Measurements from ENCODE around the gene KRTAP10-11.
A peak's percentile ranks its signal among the peaks of the same experiment; 100 is the strongest.

Gene KRTAP10-11

GRCh38 chr21:44664691-44665090 lies 18.5 kb downstream of the KRTAP10-11 start:
- no peaks in the 10 kb centered on the region for H3K27me3 ChIP-seq (ENCODE audit: control insufficient read depth in 3 of 3, insufficient read depth in 3 of 3, low read depth in 1 of 3, low read length in 3 of 3)
- H3K4me2 ChIP-seq (ENCODE audit: insufficient read depth, low read length, poor library complexity, severe bottlenecking), result no peak overlapping the region
- no peak overlapping the region for H2BK5ac ChIP-seq (ENCODE audit: low read length)
- no peak overlapping the region for H2AK5ac ChIP-seq (ENCODE audit: low read depth, low read length)
- DNase-seq (ENCODE audit: low spot score), result no peak
- peaks cover 4 to 5% of the 10 kb centered on the region in 2 donors for H3K9me3 ChIP-seq (replicated peaks in 1 of 2; ENCODE audit: control insufficient read depth in 2 of 2, insufficient read depth in 1 of 2, low read depth in 1 of 2, low read length in 2 of 2)
- no peak overlapping the region for H3K4me3 ChIP-seq (ENCODE audit: low read length in 2 of 2)
- no peak overlapping the region for H3K9ac ChIP-seq (ENCODE audit: low read depth, low read length, poor library complexity)
- H3K14ac ChIP-seq (ENCODE audit: low read length), result no peak overlapping the region
- H3K18ac ChIP-seq (ENCODE audit: low read length), result no peak overlapping the region
- no peak overlapping the region for H4K91ac ChIP-seq (ENCODE audit: low read depth, low read length, poor library complexity)
- no peak overlapping the region for H2AFZ ChIP-seq (ENCODE audit: low read length)
- no peak overlapping the region for H3K23ac ChIP-seq (ENCODE audit: low read depth, low read length, poor library complexity)
- H3K79me1 ChIP-seq (ENCODE audit: low read depth, low read length), result peaks cover 3% of the 10 kb centered on the region
- no peak overlapping the region for H2BK15ac ChIP-seq (ENCODE audit: low read length)
- WGBS, 2 donors (ENCODE audit: extremely low coverage in 2 of 2, insufficient read length in 2 of 2, insufficient replicate concordance in 1 of 2), result no CpG with 5 or more reads among the region's 5 CpGs
- no peak overlapping the region for H2BK12ac ChIP-seq (ENCODE audit: low read length)
- no peak overlapping the region for H4K8ac ChIP-seq (ENCODE audit: low read depth, low read length)
- H3K4ac ChIP-seq (ENCODE audit: low read length), result no peak overlapping the region
- no peaks in the 10 kb centered on the region for H3K36me3 ChIP-seq (replicated peaks in 1 of 2; ENCODE audit: control insufficient read depth in 2 of 2, insufficient read depth in 2 of 2, low read length in 2 of 2)
- H3K27ac ChIP-seq (replicated peaks; ENCODE audit: low read length), result no peak overlapping the region
- H2BK120ac ChIP-seq (ENCODE audit: low read depth, low read length), result no peak overlapping the region
- no peaks in the 10 kb centered on the region for H3K4me1 ChIP-seq (ENCODE audit: control insufficient read depth in 2 of 2, insufficient read depth in 1 of 2, low read depth in 1 of 2, low read length in 2 of 2)

DNA sequence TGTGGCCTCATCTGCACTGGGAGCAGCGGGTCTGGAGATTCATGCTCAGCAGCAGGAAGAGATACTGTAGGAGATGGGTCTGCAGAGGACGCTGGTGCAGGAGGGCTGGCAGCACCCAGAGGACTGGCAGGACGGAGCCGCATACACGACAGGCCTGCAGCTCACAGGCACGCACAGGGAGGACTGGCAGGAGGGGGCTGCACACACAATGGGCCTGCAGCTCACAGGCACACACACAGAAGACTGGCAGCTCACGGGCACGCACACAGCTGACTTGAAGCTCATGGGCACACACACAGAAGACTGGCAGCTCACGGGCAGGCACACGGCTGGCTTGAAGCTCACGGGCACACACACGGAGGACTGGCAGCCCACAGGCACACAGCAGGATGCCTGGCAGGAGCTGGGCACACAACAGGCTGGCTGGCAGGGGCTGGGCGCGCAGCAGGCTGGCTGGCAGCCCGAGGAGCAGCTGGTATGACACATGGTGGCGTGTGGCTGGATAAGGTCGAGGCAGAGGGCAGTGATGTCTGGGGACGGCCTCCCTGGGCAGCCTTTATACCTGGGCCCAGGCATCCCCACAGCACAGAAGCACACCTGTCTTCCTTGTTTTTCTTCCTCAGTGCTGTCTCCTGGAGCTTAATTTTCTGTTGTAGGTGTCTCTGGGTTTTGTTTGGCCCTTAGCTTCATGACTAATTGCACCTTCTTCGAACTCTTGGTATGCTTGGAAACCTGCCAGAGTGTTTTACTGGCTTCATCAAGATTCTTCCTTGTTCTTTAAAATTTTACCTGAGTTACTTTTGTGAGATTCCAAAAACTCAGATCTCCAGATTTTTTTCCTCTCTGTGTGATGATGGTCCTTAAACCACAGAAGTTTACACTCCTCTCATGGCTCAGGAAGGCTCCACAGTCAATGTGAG lies 20.4 kb downstream of the KRTAP10-11 start, which contains the start of gene KRTAP12-2:
Gene KRTAP12-2, minus strand, starts transcription at position 527 of the 920 bp plus-strand sequence. Its CDS starts 41 bp downstream, at position 486.
- peak within 1 kb of the TSS; percentile 60 for H3K9ac ChIP-seq (ENCODE audit: low read depth, low read length, poor library complexity)
- H2BK5ac ChIP-seq (ENCODE audit: low read length), result no peak within 1 kb of the TSS
- peak within 1 kb of the TSS; percentile 19 for H3K18ac ChIP-seq (ENCODE audit: low read length)
- H3K4me1 ChIP-seq (ENCODE audit: control insufficient read depth in 2 of 2, insufficient read depth in 1 of 2, low read depth in 1 of 2, low read length in 2 of 2), result no peaks in the 10 kb centered on the region
- no peaks in the 10 kb centered on the region for H3K27me3 ChIP-seq (ENCODE audit: control insufficient read depth in 3 of 3, insufficient read depth in 3 of 3, low read depth in 1 of 3, low read length in 3 of 3)
- H2BK120ac ChIP-seq (ENCODE audit: low read depth, low read length), result no peak within 1 kb of the TSS
- H4K91ac ChIP-seq (ENCODE audit: low read depth, low read length, poor library complexity), result no peak within 1 kb of the TSS
- H2BK12ac ChIP-seq (ENCODE audit: low read length), result peak within 1 kb of the TSS; percentile 73
- DNase-seq (ENCODE audit: low spot score), result no peak
- peaks cover 18 to 24% of the 10 kb centered on the region in 2 donors for H3K9me3 ChIP-seq (replicated peaks in 1 of 2; ENCODE audit: control insufficient read depth in 2 of 2, insufficient read depth in 1 of 2, low read depth in 1 of 2, low read length in 2 of 2)
- H2AFZ ChIP-seq (ENCODE audit: low read length), result no peak within 1 kb of the TSS
- peak within 1 kb of the TSS; percentile 75 for H2AK5ac ChIP-seq (ENCODE audit: low read depth, low read length)
- peaks cover 3% of the 10 kb centered on the region for H3K79me1 ChIP-seq (ENCODE audit: low read depth, low read length)
- no peak within 1 kb of the TSS for H3K4me2 ChIP-seq (ENCODE audit: insufficient read depth, low read length, poor library complexity, severe bottlenecking)
- H3K4ac ChIP-seq (ENCODE audit: low read length), result peak within 1 kb of the TSS; percentile 93
- H3K4me3 ChIP-seq (ENCODE audit: low read length in 2 of 2), result peak within 1 kb of the TSS in 1 of 2 donors; percentile 63
- peak within 1 kb of the TSS; percentile 92 for H4K8ac ChIP-seq (ENCODE audit: low read depth, low read length)
- no peak within 1 kb of the TSS for H3K23ac ChIP-seq (ENCODE audit: low read depth, low read length, poor library complexity)
- H2BK15ac ChIP-seq (ENCODE audit: low read length), result no peak within 1 kb of the TSS
- H3K14ac ChIP-seq (ENCODE audit: low read length), result peak within 1 kb of the TSS; percentile 89
- H3K36me3 ChIP-seq (replicated peaks in 1 of 2; ENCODE audit: control insufficient read depth in 2 of 2, insufficient read depth in 2 of 2, low read length in 2 of 2), result no peaks in the 10 kb centered on the region
- no CpG with 5 or more reads among the region's 19 CpGs for WGBS, 2 donors (ENCODE audit: extremely low coverage in 2 of 2, insufficient read length in 2 of 2, insufficient replicate concordance in 1 of 2)
- no peak within 1 kb of the TSS for H3K27ac ChIP-seq (replicated peaks; ENCODE audit: low read length)

- Histone ChIP-seq H3K23ac (ENCODE audit: low read depth, low read length, poor library complexity) (no peak overlapping the region), H3K4me2 (ENCODE audit: insufficient read depth, low read length, poor library complexity, severe bottlenecking) (no peak overlapping the region), H3K18ac (ENCODE audit: low read length) (no peak overlapping the region), H3K9ac (ENCODE audit: low read depth, low read length, poor library complexity) (no peak overlapping the region), H2BK12ac (ENCODE audit: low read length) (no peak overlapping the region), H3K4me3 (ENCODE audit: low read length in 2 of 2) (no peak overlapping the region), H3K36me3 (replicated peaks in 1 of 2; ENCODE audit: control insufficient read depth in 2 of 2, insufficient read depth in 2 of 2, low read length in 2 of 2) (no peaks in the 10 kb centered on the region), H3K14ac (ENCODE audit: low read length) (no peak overlapping the region), H3K27ac (replicated peaks; ENCODE audit: low read length) (no peak overlapping the region), H2AFZ (ENCODE audit: low read length) (no peak overlapping the region), H2AK5ac (ENCODE audit: low read depth, low read length) (no peak overlapping the region), H2BK15ac (ENCODE audit: low read length) (no peak overlapping the region), H2BK120ac (ENCODE audit: low read depth, low read length) (no peak overlapping the region), H4K8ac (ENCODE audit: low read depth, low read length) (no peak overlapping the region), H3K4me1 (ENCODE audit: control insufficient read depth in 2 of 2, insufficient read depth in 1 of 2, low read depth in 1 of 2, low read length in 2 of 2) (no peaks in the 10 kb centered on the region), H3K4ac (ENCODE audit: low read length) (no peak overlapping the region), H3K27me3 (ENCODE audit: control insufficient read depth in 3 of 3, insufficient read depth in 3 of 3, low read depth in 1 of 3, low read length in 3 of 3) (no peaks in the 10 kb centered on the region), H3K79me1 (ENCODE audit: low read depth, low read length) (peaks cover 3% of the 10 kb centered on the region), H4K91ac (ENCODE audit: low read depth, low read length, poor library complexity) (no peak overlapping the region), H3K9me3 (replicated peaks in 1 of 2; ENCODE audit: control insufficient read depth in 2 of 2, insufficient read depth in 1 of 2, low read depth in 1 of 2, low read length in 2 of 2) (peaks cover 18 to 27% of the 10 kb centered on the region in 2 donors), H2BK5ac (ENCODE audit: low read length) (no peak overlapping the region)
- no peak for DNase-seq (ENCODE audit: low spot score)
- no CpG with 5 or more reads among the region's 1 CpG for WGBS, 2 donors (ENCODE audit: extremely low coverage in 2 of 2, insufficient read length in 2 of 2, insufficient replicate concordance in 1 of 2)
Observed at GRCh38 chr21:44667612-44668011, 21.4 kb downstream of the KRTAP10-11 start.

GRCh38 chr21:44670642-44671432 lies 24.6 kb downstream of the KRTAP10-11 start:
- no peak for DNase-seq (ENCODE audit: low spot score)

More at GRCh38 chr21:44670642-44671432, 24.6 kb downstream of the KRTAP10-11 start:
- Histone ChIP-seq H3K27me3 (ENCODE audit: control insufficient read depth in 3 of 3, insufficient read depth in 3 of 3, low read depth in 1 of 3, low read length in 3 of 3) (no peaks in the 10 kb centered on the region), H3K23ac (ENCODE audit: low read depth, low read length, poor library complexity) (no peak overlapping the region), H4K8ac (ENCODE audit: low read depth, low read length) (no peak overlapping the region), H3K4ac (ENCODE audit: low read length) (no peak overlapping the region), H3K27ac (replicated peaks; ENCODE audit: low read length) (no peak overlapping the region), H3K9ac (ENCODE audit: low read depth, low read length, poor library complexity) (no peak overlapping the region), H3K14ac (ENCODE audit: low read length) (no peak overlapping the region), H2AFZ (ENCODE audit: low read length) (no peak overlapping the region), H2BK120ac (ENCODE audit: low read depth, low read length) (no peak overlapping the region), H3K36me3 (replicated peaks in 1 of 2; ENCODE audit: control insufficient read depth in 2 of 2, insufficient read depth in 2 of 2, low read length in 2 of 2) (no peaks in the 10 kb centered on the region), H2AK5ac (ENCODE audit: low read depth, low read length) (no peak overlapping the region), H3K4me2 (ENCODE audit: insufficient read depth, low read length, poor library complexity, severe bottlenecking) (no peak overlapping the region), H2BK15ac (ENCODE audit: low read length) (no peak overlapping the region), H4K91ac (ENCODE audit: low read depth, low read length, poor library complexity) (no peak overlapping the region), H3K18ac (ENCODE audit: low read length) (no peak overlapping the region), H3K4me3 (ENCODE audit: low read length in 2 of 2) (no peak overlapping the region), H3K4me1 (ENCODE audit: control insufficient read depth in 2 of 2, insufficient read depth in 1 of 2, low read depth in 1 of 2, low read length in 2 of 2) (no peaks in the 10 kb centered on the region), H2BK5ac (ENCODE audit: low read length) (no peak overlapping the region), H3K9me3 (replicated peaks in 1 of 2; ENCODE audit: control insufficient read depth in 2 of 2, insufficient read depth in 1 of 2, low read depth in 1 of 2, low read length in 2 of 2) (peaks cover 18 to 25% of the 10 kb centered on the region in 2 donors), H3K79me1 (ENCODE audit: low read depth, low read length) (peaks cover 3% of the 10 kb centered on the region), H2BK12ac (ENCODE audit: low read length) (no peak overlapping the region)
- no CpG with 5 or more reads among the region's 3 CpGs for WGBS, 2 donors (ENCODE audit: extremely low coverage in 2 of 2, insufficient read length in 2 of 2, insufficient replicate concordance in 1 of 2)
